ENCODE measurements around the gene RNPS1.

Gene RNPS1

DNA sequence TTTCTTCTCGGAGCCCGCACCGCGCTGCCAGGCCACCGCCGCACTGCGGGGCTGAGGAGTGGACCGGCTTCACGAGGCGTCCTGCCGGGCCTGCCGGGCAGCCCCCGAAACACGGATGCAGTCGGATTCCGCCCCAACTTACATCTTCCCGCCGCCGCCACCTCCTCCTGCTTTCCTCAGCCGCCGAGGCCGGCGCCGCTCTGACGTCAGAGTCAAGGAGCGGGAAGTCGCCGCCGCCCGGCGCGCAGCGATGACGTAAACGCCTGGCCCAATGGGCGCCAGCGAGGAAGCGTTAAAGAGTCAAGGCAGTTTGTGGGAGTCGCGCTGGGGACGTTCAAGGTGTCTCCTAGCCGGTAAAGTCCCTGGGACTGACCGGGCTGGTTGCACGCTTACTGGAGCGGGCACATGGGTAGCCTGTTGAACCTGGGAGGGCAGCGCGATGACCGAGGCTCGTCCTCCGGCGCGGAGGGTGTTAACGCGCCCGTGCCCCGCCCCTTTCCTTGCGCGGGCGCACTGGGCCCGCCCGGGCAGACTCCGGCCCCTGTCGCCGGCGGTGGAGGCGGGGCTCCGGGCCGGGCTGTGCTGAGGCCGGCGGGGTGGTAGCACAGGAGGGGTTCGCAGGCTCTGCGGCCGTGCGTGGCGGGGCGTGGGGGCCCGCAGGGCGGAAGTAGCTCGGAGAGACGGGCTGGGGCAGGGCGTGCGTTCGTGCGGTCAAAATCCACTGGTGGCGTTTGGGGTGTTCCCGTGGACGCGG lies at the start of gene RNPS1:
RNPS1 (minus strand) TSS at position 214 of the 754 bp plus-strand sequence. CDS start 3,483 bp downstream, outside the sequence.
- DNase-seq (ENCODE audit: low read depth in 2 of 3, low spot score in 1 of 3) = peak; percentile 92 to 97 (median 92)

- DNase-seq (ENCODE audit: low read depth in 2 of 3, low spot score in 1 of 3) = no peak
Observed at GRCh38 chr16:2317231-2318020, 49.5 kb upstream of the RNPS1 start.

- no peak for DNase-seq (ENCODE audit: low read depth in 2 of 3, low spot score in 1 of 3)
Observed at GRCh38 chr16:2308089-2308962, 40.4 kb upstream of the RNPS1 start.

GRCh38 chr16:2299915-2300192 lies 31.9 kb upstream of the RNPS1 start:
- DNase-seq (ENCODE audit: low read depth in 2 of 3, low spot score in 1 of 3) = no peak

GRCh38 chr16:2299121-2299914 lies 31.4 kb upstream of the RNPS1 start:
- DNase-seq (ENCODE audit: low read depth in 2 of 3, low spot score in 1 of 3) = no peak

GRCh38 chr16:2298621-2299020 lies 30.7 kb upstream of the RNPS1 start:
- no peak for DNase-seq (ENCODE audit: low read depth in 2 of 3, low spot score in 1 of 3)

DNA sequence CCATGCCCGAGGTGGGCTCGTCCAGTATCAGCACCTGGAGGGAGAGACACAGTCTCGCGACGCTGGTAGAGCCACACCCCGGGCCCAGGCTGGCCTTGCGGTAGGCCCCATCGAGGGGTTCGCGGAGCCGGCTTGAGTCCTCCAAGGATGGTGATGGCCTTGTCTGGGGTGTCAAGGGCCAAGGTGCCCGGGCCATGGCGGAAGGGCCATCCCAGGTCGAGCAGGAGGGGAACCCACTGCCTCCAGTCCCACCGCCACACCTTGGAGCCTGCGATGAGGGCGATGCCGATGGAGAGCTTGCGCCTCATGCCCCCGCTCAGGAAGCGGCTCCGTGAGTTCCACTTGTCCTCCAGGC lies 29.6 kb upstream of the RNPS1 start:
- DNase-seq (ENCODE audit: low read depth in 2 of 3, low spot score in 1 of 3) = no peak

GRCh38 chr16:2296661-2297505 lies 29.0 kb upstream of the RNPS1 start:
- peak in 2 of 3 donors; percentile 5 to 7 for DNase-seq (ENCODE audit: low read depth in 2 of 3, low spot score in 1 of 3)

GRCh38 chr16:2295056-2295798 lies 27.3 kb upstream of the RNPS1 start:
- DNase-seq (ENCODE audit: low read depth in 2 of 3, low spot score in 1 of 3) = no peak

GRCh38 chr16:2292221-2292620 lies 24.3 kb upstream of the RNPS1 start:
- DNase-seq (ENCODE audit: low read depth in 2 of 3, low spot score in 1 of 3) = no peak

- no peak for DNase-seq (ENCODE audit: low read depth in 2 of 3, low spot score in 1 of 3)
Observed at GRCh38 chr16:2289282-2289681, 21.4 kb upstream of the RNPS1 start.

DNA sequence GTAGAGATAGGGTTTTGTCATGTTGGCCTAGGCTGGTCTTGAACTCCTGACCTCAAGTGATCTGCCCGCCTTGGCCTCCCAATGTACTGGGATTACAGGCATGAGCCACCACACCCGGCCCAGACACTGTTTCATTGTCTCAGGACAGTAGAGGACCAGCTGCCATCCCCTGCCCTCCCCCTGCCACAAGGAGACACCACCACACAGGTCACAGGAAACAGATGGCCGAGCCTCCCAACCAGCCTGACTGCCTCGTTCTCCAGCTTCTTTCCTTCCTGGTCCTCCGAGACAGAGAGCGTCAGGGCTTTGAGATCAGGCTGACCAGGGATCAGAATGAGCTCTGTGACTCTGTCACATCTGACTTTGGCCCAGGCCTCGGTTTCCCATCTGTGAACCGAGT lies 20.8 kb upstream of the RNPS1 start:
- DNase-seq (ENCODE audit: low read depth in 2 of 3, low spot score in 1 of 3) = no peak

DNA sequence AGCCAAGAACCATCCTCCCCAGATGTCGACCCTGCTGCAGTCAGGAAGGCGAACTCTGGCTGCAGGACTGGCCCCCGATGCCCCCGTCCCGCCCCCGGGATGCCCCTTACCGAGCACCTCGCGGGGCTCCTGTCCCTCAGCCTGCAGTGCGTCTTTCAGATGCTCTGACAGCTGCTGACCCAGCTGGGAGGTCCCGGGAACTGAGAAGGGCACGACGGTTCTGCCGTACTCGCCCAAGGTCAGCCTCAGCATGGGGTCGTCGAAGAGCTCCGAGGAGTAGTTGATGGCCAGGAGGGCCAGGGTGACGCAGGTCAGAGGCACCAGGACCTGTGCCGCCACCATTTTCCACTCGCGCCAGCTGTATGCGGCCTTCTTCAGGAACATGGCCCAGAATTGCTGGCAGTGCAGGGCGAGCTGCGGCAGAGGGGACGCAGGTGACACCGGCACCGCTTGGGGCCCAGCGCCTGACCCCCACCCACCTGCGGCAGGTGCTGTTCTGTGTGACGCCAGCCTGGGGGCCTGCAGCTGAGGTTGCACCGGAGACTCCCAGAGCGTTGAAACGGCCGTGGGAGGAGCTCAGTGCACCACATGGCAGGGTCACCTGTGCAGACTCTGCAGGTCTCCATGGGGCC lies 20.1 kb upstream of the RNPS1 start:
- no peak for DNase-seq (ENCODE audit: low read depth in 2 of 3, low spot score in 1 of 3)

DNA sequence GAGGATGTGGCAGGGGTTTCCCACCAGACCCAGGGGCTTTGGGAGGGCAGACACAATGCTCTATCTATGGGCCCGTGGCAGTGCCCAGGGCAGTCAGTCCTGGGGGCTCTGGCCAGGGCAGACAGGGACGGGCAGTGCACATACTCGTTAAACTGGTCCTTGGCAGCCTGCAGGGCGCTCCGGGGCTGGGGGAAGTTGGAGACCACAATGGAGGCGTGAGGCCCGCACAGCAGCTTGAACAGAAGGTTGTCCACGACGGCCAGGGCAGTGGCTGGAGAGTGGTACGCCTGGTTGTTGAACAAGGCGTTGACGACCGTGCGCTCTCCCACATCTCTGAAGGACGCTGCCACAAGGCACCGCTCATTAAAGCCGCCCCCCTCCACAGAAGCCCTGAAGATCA lies 18.6 kb upstream of the RNPS1 start:
- DNase-seq (ENCODE audit: low read depth in 2 of 3, low spot score in 1 of 3) = no peak

DNA sequence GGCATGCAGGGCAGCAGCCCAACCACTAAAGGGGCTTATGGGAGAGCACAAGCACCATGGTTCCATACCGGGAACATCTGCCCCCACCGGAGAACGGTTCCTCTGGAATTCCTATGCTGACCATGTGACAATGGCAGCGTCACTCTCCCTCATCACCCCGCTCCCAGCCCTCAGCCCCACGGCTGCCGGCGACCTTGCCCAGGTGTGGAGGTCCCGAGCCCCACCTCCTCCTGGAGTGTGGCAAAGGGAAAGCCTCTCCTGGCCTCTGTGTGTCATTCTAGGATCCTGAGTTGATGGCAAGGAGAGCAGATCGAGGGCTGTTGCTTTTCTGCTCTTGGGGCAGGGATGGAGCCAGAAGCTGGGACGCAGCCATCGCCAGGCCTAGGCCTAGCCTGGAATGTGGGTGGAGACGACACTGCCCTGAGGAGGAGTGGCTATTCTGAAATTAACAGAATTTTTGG lies 17.8 kb upstream of the RNPS1 start:
- DNase-seq (ENCODE audit: low read depth in 2 of 3, low spot score in 1 of 3) = no peak

DNA sequence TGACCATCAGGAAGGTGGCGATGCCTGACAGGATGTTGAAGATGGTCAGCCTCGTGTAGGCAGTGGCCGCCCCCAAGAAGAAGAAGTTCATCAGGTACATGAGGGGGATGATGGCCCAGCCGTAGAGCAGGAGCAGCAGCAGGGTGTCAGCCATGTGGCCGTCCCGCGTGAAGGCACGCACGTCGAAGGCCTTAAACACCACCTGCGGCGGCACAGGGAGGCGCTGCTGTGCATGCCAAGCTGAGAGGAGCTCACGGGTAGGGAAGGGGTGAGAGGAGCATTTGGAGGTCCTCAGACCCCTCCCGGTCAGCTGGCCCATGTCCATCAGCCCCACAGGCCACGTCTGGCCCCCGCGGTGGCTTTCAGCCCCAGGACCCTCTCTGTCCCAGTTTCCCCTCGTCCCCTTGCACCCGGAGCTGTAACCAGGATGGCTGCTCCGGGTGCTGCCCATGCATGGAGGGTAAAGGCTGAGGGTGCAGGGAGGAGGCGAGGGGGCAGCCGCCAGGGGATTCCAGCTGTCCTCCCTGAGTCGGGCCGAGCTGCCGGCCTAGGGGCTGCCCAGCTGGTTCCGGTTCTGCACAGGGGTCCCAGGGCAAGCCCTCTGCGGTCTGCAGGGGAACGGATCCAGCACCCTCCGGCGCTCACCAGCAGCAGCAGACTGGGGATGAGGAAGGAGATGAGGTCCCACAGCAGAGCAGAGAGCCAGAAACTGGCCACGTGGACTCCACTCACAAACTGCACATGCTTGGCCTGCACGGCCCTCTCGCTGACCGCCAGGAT lies 17.1 kb upstream of the RNPS1 start:
- no peak for DNase-seq (ENCODE audit: low read depth in 2 of 3, low spot score in 1 of 3)

DNA sequence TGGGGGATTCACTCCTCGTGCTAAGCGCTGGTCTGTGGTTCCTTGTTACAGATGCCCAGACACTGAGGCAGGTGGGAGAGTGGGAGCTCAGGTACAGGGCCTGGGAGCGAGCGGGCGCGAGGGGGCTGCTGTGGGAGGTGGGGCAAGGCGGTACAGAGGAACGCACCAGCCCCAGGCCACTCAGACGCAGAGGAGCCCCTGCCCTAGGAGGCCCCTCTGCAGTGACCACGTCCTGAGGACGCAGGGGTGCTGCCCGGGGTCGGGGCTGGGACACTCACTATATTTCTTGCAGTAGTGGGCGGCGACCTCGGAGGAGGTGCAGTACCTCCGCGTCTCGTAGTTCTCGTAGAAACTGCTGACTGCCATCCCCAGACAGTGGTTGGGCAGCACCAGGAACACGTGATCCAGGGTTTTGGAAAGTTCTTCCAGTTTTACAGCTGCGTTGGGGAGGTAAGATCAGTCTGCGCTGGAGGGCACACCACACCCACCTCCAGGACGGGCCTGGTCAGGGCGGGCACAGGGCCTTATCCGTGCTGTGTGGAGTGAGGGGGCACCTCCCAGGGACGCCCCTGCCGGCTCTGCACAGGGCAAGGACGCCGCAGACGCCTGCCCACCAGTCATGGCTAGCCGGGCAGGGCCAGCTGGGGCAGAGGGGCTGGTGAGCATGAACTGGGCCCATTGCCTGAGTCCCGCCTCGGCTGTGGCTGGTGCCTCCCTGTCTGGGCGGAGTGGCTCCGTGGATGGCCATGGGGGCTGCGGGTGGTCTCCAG lies 16.3 kb upstream of the RNPS1 start:
- DNase-seq (ENCODE audit: low read depth in 2 of 3, low spot score in 1 of 3) = no peak
